GM18511 (cell line): ENCODE data around the gene GRID1.
"Not testable (repeated sequence)": the region's sequence is repeated elsewhere in the genome, so short reads cannot be mapped to it uniquely, and the experiment has no call there.

Experiments used
- ATAC-seq: cut with Tn5 transposase; IDR thresholded peaks from one replicate; pipeline ENCODE4 v1.9.1; 2021; ENCODE audit warnings: mild to moderate bottlenecking, moderate library complexity; ENCODE audit not compliant: unreplicated experiment

The GRID1 gene

DNA sequence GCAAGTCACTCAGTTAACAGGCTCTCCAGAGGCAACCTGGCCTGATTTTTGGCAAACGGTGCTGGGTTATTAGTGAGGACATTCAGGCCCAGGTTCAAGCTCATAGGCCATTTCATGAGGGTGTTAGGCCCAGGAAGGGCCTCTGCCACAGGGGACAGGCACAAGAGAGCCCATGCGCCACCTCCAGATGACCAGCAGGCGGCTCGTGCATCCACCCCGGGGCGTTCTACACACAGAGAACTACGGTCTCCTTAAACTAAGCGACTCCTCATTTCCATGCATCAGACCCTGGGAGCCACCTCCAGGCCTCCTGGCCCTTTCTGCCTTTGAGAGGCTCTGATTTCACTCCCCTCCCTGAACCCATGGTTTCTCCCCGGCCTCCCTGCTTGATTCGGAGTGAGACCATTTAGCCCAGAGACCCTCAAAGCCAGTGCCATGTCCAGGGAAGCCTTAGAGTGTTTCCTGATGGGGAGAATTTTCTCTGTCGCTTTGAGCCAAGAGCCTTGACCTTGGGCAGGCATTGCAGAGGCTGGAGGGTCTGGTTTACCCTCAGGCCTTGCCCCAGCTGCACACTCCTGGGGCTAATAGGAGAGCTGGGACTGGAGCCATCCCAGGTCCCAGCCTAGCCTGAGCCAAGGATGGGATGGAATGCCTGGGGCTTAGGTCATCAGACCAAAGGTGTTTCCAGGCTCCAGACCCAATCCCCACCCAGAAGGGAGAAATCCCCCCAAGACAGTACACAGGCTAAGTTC is 188.0 kb downstream of the GRID1 start:
- ATAC-seq, result no peak

GRCh38 chr10:86177537-86178155 is 188.9 kb downstream of the GRID1 start:
- no peak for ATAC-seq

DNA sequence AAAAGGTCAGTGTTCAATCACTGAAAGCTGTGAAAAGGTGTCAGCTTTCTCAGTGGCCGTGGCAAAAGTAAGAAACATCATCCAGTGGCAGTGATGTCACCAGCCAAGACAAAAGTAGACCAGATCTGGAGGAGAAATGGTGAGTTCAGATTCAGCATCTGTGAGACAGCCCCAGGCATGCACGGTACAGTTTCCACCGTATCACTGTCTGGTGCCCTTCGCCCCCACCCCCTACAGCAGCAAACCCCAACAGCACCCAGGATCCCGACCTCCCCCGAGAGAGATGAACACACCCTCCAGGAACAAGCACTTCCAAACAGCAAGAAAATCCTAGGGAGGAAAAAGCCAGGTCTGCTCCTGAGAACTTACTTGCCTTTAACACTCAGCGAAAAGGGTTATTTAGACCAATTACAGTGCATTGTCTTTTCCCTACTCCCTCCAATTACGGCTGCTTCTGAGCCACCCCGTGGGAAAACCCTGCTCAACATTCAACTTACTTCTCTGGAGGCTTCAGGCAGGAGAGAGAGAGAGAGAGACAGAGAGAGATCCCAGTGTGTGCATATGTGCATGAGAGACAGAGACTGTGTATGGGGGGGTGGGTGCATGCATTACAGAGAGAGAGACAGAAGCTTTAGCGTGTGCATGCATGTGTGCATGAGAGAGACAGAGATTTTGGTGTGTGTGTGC is 189.6 kb downstream of the GRID1 start:
- no peak for ATAC-seq

DNA sequence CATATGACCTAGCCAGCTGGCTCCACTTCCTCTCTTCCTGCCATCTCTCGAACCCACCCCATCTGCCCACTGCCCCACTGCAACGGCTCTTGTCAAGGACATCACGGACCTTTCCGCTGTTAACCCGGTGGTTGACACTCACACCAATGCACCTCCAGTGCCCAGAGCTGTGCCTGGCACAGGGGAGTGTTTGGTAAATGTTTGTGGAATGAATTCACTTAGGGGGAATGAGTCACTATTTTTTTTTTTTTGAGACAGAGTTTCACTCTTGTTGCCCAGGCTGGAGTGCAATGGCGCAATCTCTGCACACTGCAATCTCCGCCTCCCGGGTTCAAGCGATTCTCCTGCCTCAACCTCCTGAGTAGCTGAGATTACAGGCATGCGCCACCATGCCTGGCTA is 191.1 kb downstream of the GRID1 start:
- not testable (repeated sequence) for ATAC-seq

DNA sequence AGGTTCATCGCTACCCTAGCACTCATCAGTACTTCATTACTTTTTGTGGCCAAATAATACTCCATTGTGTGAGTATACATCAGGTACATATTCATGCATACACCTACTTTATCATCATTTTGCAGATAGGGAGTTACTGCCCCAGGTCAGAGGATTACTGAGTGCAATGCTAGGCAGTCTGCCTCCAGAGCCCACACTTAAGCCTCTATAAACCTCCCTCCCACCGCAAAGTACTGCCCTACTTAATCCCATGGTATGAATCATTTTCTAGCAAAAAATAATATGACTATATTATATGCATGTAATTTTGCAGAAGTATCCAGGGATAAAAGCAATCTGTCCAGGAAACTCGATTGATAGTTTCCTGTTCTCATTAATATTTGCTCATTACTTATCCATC is 194.3 kb downstream of the GRID1 start:
- no peak for ATAC-seq

DNA sequence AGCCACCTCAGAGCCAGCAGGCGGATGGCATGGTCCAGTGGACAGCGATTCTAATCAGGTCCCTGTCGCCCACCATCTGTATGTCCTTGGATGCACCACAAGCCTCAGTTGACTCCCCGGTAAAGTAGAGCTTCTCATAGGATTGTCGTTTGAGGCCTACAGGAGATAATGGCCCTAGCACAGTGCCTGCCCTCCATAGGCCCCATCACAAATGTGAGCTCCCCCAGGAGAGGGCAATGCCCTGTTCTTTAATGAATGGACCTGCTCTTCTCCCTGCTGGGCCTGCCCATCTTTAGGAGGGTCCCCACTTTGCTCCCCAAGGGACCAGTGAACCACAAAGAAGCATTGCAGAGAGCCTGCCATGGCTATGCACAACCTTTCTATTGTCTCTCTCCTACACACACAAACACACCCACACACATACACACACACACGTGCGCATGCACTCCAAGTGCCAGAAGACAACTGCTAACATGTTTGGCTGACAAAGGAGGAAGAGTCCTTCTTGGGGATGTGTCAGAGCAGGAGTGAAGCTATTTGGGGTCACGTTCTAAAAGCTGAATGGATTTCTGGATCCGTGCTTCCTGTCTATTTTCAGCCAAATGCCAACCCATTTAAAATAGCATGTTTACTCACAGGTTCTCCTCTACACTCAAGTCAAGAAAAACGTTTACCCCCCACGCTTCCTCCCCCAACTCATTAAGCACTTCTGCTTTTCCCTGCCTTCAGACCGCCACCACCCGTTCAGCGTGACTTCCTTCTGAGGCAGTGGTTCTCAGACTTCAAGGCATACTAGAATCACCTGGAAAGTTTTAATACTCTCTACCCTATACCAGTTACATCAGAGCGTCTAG is 196.1 kb downstream of the GRID1 start:
- peak; percentile 61 for ATAC-seq

- ATAC-seq, result no peak
Measured at GRCh38 chr10:86169506-86170254, 196.9 kb downstream of the GRID1 start.

GRCh38 chr10:86169066-86169465 is 197.5 kb downstream of the GRID1 start:
- no peak for ATAC-seq

- no peak for ATAC-seq
Measured at GRCh38 chr10:86168256-86168655, 198.3 kb downstream of the GRID1 start.

- ATAC-seq, result no peak
Measured at GRCh38 chr10:86167762-86168128, 198.8 kb downstream of the GRID1 start.

GRCh38 chr10:86167121-86167761 is 199.4 kb downstream of the GRID1 start:
- no peak for ATAC-seq

- no peak for ATAC-seq
Measured at GRCh38 chr10:86165666-86166065, 200.9 kb downstream of the GRID1 start.

GRCh38 chr10:86164960-86165630 is 201.5 kb downstream of the GRID1 start:
- ATAC-seq, result no peak

GRCh38 chr10:86164174-86164774 is 202.3 kb downstream of the GRID1 start:
- no peak for ATAC-seq

- no peak for ATAC-seq
Measured at GRCh38 chr10:86163522-86164173, 202.9 kb downstream of the GRID1 start.

DNA sequence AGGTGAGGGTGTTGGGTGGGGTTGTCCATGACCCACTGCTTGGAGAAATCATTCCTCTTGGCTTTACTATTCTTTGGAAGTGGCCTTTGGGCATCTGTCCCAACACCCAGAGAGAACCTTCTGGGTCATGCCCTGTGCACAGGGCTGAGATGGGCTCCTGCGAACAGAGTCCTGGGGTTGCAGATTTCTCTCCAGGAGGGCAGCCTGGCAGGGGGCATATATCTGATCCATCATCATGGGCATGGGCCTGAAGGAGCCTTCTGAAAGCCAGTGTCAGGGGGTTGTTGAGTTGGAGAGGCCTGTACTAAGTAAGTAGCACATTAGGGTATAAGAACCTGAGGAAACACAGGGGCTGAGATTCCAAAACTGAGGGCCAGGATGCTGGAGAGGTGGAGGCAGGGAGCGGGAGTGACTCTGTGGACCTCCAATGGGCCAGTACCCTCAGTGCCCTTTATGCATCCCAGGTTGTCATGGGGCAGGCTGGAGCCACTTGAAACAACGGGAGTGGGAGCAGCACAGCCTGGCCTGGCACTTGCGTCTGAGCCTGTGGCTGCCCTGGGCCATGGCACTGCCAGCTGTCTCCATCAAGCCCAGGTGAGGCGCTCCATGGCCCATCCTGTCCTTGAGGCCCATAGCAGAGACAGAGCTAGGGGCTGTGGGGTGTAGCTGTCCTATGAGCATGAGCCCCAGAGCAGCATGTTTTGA is 203.7 kb downstream of the GRID1 start:
- ATAC-seq, result no peak

DNA sequence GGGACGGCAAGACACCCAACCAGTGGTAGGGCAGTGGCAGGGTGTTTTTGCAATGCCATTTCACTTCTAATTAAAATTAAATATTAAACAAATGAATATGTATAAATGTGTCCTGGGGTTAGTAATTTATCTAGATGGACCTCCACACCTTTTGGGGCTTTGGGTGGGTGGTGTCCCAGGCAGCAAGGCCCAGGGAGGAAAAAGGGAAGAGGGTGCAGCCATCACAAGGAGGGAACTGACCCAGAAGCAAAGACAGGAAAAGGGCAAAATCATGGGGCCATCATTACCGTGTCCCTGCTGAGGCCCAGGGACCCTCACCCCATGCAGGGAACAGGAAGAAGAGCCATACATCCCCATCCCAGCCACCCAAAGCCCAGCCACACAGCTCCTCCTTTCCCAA is 204.6 kb downstream of the GRID1 start:
- no peak for ATAC-seq
